Naive thymus-derived CD4-positive, alpha-beta T cell (primary cell): ENCODE results near the gene TSPAN31. TPM values are rescaled to one million over a fixed set of nuclear protein-coding genes. Genes with fewer than 3 reads are reported as not detected.

Experiments
- ATAC-seq: fragments of 150-1000 bp; cut with Tn5 transposase; 2 replicates; pipeline ENCODE4 v1.10.0; 2021; ENCODE audit warnings: mild to moderate bottlenecking, moderate library complexity
- CTCF ChIA-PET: fragments of 350-600 bp; sonication (Branson Sonifier 250); formaldehyde crosslinking; loops from one replicate; lab custom pipeline; 2021; ENCODE audit warnings: antibody characterized with exemption; lab: Charles Lee
- POLR2A ChIA-PET: fragments of 350-600 bp; sonication (Branson Sonifier 250); formaldehyde crosslinking; loops from one replicate; lab custom pipeline; 2021; ENCODE audit warnings: antibody characterized with exemption, inconsistent platforms; lab: Charles Lee
- DNase-seq, 9 donors: peaks; one replicate each; pipeline versions ENCODE4 v3.0.0 to v3.0.0-alpha.2; 2020 to 2022; ENCODE audit warnings: mixed read lengths in 1 of 9
- H3K27ac ChIP-seq: one replicate; pipeline ENCODE4 v1.7.0; 2013; ENCODE audit warnings: mild to moderate bottlenecking, low read depth, low read length, moderate library complexity
- H3K27me3 ChIP-seq, 2 donors: one replicate each; pipeline ENCODE4 v1.7.0; 2013; ENCODE audit warnings: low read length in 2 of 2, mild to moderate bottlenecking in 2 of 2, moderate library complexity in 2 of 2; ENCODE audit not compliant: control insufficient read depth in 2 of 2, insufficient read depth in 2 of 2
- H3K36me3 ChIP-seq, 3 experiments: 1 replicate in 2 of 3; 2 replicates in 1 of 3; pipeline ENCODE4 v1.7.0; 2013; ENCODE audit warnings: low read length in 3 of 3, mild to moderate bottlenecking in 3 of 3, moderate library complexity in 1 of 3; ENCODE audit not compliant: insufficient read depth in 3 of 3, control insufficient read depth in 2 of 3
- H3K4me1 ChIP-seq, 2 donors: one replicate each; pipeline ENCODE4 v1.7.0; 2013; ENCODE audit warnings: low read length in 2 of 2, mild to moderate bottlenecking in 2 of 2, moderate library complexity in 1 of 2; ENCODE audit not compliant: control insufficient read depth in 2 of 2, insufficient read depth in 2 of 2
- H3K4me3 ChIP-seq: 2 replicates; pipeline ENCODE4 v1.7.0; 2013; ENCODE audit warnings: mild to moderate bottlenecking, low read length
- H3K9me3 ChIP-seq, 3 experiments: 1 replicate in 2 of 3; 2 replicates in 1 of 3; pipeline ENCODE4 v1.7.0; 2013; ENCODE audit warnings: low read length in 3 of 3; ENCODE audit not compliant: control insufficient read depth in 2 of 3
- H3K27ac Mint-ChIP-seq, 9 donors: one replicate each; pipeline ENCODE4 v1.8.0; 2020 to 2022; ENCODE audit warnings: mixed read lengths in 9 of 9, mild to moderate bottlenecking in 8 of 9, moderate library complexity in 5 of 9, inconsistent platforms in 2 of 9
- H3K27me3 Mint-ChIP-seq, 5 donors: one replicate each; pipeline ENCODE4 v1.8.0; 2021 to 2022; ENCODE audit warnings: mixed read lengths in 5 of 5, mild to moderate bottlenecking in 1 of 5
- H3K36me3 Mint-ChIP-seq, 5 donors: one replicate each; pipeline ENCODE4 v1.8.0; 2020 to 2022; ENCODE audit warnings: mixed read lengths in 5 of 5, mild to moderate bottlenecking in 3 of 5, inconsistent platforms in 1 of 5
- H3K4me1 Mint-ChIP-seq, 7 donors: one replicate each; pipeline ENCODE4 v1.8.0; 2020 to 2022; ENCODE audit warnings: mixed read lengths in 7 of 7, mild to moderate bottlenecking in 3 of 7, inconsistent platforms in 1 of 7
- H3K4me3 Mint-ChIP-seq, 10 donors: one replicate each; pipeline ENCODE4 v1.8.0; 2020 to 2022; ENCODE audit warnings: mild to moderate bottlenecking in 10 of 10, mixed read lengths in 10 of 10, moderate library complexity in 6 of 10, inconsistent platforms in 2 of 10
- H3K9me3 Mint-ChIP-seq, 11 donors: one replicate each; pipeline ENCODE4 v1.8.0; 2020 to 2022; ENCODE audit warnings: mixed read lengths in 11 of 11, mild to moderate bottlenecking in 4 of 11, inconsistent platforms in 1 of 11, moderate library complexity in 1 of 11
- intact Hi-C, 2 donors: fragments of 100-400 bp; cut with micrococcal nuclease; formaldehyde crosslinking; loops; one replicate each; pipeline ENCODE4 v1.15.1; 2023
- polyA plus RNA-seq, 2 donors: library from polyadenylated mRNA; unstranded; fragments of 300-500 nt; fragmentation: Illumina TruSeq; gene quantifications; one replicate each; pipeline ENCODE4 v1.2.3, GENCODE V29; 2021
- total RNA-seq, 6 experiments: library from RNA in 5 of 6; stranded (reverse) in 5 of 6; gene quantifications; 1 replicate in 5 of 6; 2 replicates in 1 of 6; pipeline ENCODE4 v1.2.3 and lab custom pipeline; 2021 to 2026

Gene TSPAN31
- total and polyA plus RNA-seq, 7 experiments from 2014 or later: 12.3 to 50.5 (median 23.2) TPM

DNA sequence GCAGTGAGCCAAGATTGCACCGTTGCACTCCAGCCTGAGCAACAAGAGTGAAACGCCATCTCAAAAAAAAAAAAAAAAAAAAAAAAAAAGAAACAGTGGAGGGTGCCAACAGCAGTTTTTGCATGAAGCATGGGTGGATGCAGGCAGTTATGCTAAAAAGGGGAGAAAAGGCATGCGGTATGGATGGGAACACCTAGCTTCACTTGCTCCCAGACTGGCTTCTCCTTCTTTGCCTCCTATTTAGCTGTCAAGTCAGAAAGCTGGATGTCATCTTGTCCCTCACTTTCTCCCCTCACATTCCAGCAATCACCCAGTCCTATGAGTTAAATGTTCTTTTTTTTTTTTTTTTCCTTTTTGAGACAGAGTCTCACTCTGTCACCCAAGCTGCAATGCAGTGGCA is 30.2 kb downstream of the TSPAN31 start:
- H3K9me3 Mint-ChIP-seq: no peaks in the 10 kb centered on the region
- H3K36me3 Mint-ChIP-seq: peaks cover 0 to 13% (median 0%) of the 10 kb centered on the region in 5 donors
- intact Hi-C loops: no loop called here
- H3K4me1 ChIP-seq: peaks cover 6 to 16% of the 10 kb centered on the region in 2 donors
- ChIA-PET CTCF (interaction anchor here (0.6 to 1.3 kb wide), 2 partner anchors 18 to 190 kb away, joined by 4 read pairs; no protein-coding TSS in a partner anchor), POLR2A (interaction anchor here (1.1 to 1.2 kb wide), 2 partner anchors 10 to 11 kb away, joined by 3 to 5 read pairs; no protein-coding TSS in a partner anchor)
- H3K27ac Mint-ChIP-seq: no peak overlapping the region
- no peaks in the 10 kb centered on the region for H3K9me3 ChIP-seq
- DNase-seq (no peak), ATAC-seq (no peak)
- peak overlapping the region in 1 of 10 donors; percentile 48 for H3K4me3 Mint-ChIP-seq
- peaks cover 0 to 3% (median 0%) of the 10 kb centered on the region in 5 donors for H3K27me3 Mint-ChIP-seq
- no peak overlapping the region for H3K27ac ChIP-seq
- H3K36me3 ChIP-seq: peaks cover 0 to 3% (median 0%) of the 10 kb centered on the region in 3 experiments
- peaks cover 20 to 42% (median 34%) of the 10 kb centered on the region in 7 donors for H3K4me1 Mint-ChIP-seq
- H3K4me3 ChIP-seq: no peak overlapping the region
- no peaks in the 10 kb centered on the region for H3K27me3 ChIP-seq

DNA sequence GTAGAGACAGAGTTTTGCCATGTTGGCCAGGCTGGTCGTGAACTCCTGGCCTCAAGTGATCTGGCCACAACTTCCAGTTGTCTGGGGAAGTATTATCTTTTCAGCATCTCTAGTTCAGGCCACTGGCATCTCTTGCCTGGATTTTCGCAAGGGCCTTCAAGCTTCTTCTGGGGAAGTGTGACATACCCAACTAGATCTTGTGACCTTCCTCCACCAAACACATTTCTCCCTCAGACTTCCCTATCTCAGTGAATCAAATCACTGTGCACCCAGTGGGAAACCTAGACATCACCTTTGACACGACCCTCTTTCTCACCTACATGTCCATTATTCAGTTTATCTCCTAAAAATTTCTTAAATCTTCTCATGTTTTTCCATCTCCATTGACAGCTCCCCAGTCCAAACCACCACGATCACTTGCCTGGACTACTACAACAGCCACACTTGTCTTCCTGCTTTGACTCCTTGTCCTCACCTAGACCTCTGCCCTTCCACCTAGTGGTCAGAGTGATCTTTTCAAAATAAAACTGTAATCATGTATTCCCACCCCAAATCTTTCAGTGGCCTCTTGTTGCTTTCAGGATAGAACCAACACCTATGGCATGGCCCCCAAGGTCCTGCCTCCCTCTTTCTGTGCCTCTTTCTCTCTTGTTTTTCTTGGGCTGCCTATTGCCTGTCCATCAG is 30.9 kb downstream of the TSPAN31 start:
- Mint-ChIP-seq H3K4me3 (peak overlapping the region in 4 of 10 donors; percentile 8 to 54 (median 30)), H3K4me1 (peaks cover 24 to 45% (median 35%) of the 10 kb centered on the region in 7 donors), H3K27me3 (peaks cover 0 to 3% (median 0%) of the 10 kb centered on the region in 5 donors), H3K27ac (peak overlapping the region in 3 of 9 donors; percentile 2 to 86 (median 5)), H3K36me3 (peaks cover 0 to 9% (median 0%) of the 10 kb centered on the region in 5 donors), H3K9me3 (no peaks in the 10 kb centered on the region)
- Histone ChIP-seq H3K9me3 (no peaks in the 10 kb centered on the region), H3K4me3 (no peak overlapping the region), H3K4me1 (peaks cover 12 to 22% of the 10 kb centered on the region in 2 donors), H3K27ac (no peak overlapping the region), H3K27me3 (no peaks in the 10 kb centered on the region), H3K36me3 (peaks cover 0 to 3% (median 0%) of the 10 kb centered on the region in 3 experiments)
- intact Hi-C loops: no loop called here
- ChIA-PET CTCF (interaction anchor here (0.6 kb wide), 1 partner anchor 190 kb away, joined by 4 read pairs; no protein-coding TSS in a partner anchor), POLR2A (interaction anchor here (1.1 to 1.2 kb wide), 2 partner anchors 10 to 11 kb away, joined by 3 to 5 read pairs; no protein-coding TSS in a partner anchor)
- DNase-seq: no peak
- ATAC-seq: no peak

DNA sequence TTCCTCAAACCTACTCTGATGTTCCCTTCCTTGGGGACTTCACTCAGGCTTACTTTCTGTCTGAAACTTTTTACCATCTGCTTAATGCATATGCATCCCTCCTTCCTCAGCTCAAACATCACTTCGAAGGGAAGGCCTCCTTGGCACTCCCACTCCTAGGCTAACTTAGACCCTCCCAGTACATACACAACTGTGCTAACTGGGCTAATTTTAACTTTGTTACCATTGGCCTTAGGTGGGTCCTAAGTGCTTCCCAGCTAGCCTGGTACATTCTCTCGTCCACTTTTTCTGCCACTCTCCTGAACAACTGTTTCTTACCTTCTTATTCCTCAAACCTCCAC is 31.4 kb downstream of the TSPAN31 start:
- Mint-ChIP-seq H3K36me3 (peaks cover 0 to 9% (median 0%) of the 10 kb centered on the region in 5 donors), H3K4me3 (no peak overlapping the region), H3K9me3 (no peaks in the 10 kb centered on the region), H3K27ac (peak overlapping the region in 1 of 9 donors; percentile 86), H3K27me3 (peaks cover 0 to 3% (median 0%) of the 10 kb centered on the region in 5 donors), H3K4me1 (peaks cover 23 to 45% (median 37%) of the 10 kb centered on the region in 7 donors)
- POLR2A ChIA-PET: interaction anchor here (1.2 kb wide), 2 partner anchors 12 to 17 kb away, joined by 3 to 5 read pairs; no protein-coding TSS in a partner anchor
- no peak overlapping the region for H3K4me3 ChIP-seq
- CTCF ChIA-PET: no interaction called here
- ATAC-seq (no peak), DNase-seq (no peak)
- H3K9me3 ChIP-seq: no peaks in the 10 kb centered on the region
- intact Hi-C loops: no loop called here
- no peak overlapping the region for H3K27ac ChIP-seq
- H3K27me3 ChIP-seq: no peaks in the 10 kb centered on the region
- peaks cover 0 to 3% (median 0%) of the 10 kb centered on the region in 3 experiments for H3K36me3 ChIP-seq
- H3K4me1 ChIP-seq: peaks cover 15 to 23% of the 10 kb centered on the region in 2 donors

DNA sequence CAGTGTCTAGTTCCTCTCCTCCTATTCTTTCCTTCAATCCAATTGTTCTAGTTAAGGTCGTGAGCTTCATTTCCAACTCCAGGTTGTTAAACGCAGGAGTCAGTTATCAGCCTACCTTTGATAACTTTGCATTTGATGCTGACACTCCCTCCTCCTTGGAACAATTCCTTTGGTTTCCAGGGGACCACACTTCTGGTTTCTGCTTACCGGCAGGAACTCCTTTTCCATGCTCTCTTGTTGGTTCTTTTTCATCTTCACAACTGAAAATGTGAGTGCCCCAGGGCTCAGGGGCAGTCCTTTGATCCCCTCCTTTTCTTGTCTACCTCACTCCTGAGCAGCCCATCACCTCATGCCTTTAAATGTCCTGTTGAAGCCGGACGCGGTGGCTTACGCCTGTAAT is 32.5 kb downstream of the TSPAN31 start:
- CTCF ChIA-PET: no interaction called here
- Histone ChIP-seq H3K27ac (no peak overlapping the region), H3K9me3 (no peaks in the 10 kb centered on the region), H3K4me3 (no peak overlapping the region), H3K36me3 (no peaks in the 10 kb centered on the region), H3K27me3 (no peaks in the 10 kb centered on the region), H3K4me1 (peaks cover 23 to 29% of the 10 kb centered on the region in 2 donors)
- intact Hi-C loops: no loop called here
- Mint-ChIP-seq H3K27me3 (peaks cover 0 to 3% (median 0%) of the 10 kb centered on the region in 5 donors), H3K9me3 (peaks cover 0 to 5% (median 0%) of the 10 kb centered on the region in 11 donors), H3K4me1 (peaks cover 28 to 49% (median 41%) of the 10 kb centered on the region in 7 donors), H3K36me3 (peaks cover 0 to 8% (median 0%) of the 10 kb centered on the region in 5 donors), H3K27ac (no peak overlapping the region), H3K4me3 (no peak overlapping the region)
- no peak for DNase-seq
- ATAC-seq: no peak
- POLR2A ChIA-PET: interaction anchor here (0.7 to 1.2 kb wide), 3 partner anchors 18 to 66 kb away, joined by 3 to 5 read pairs (median 3); no protein-coding TSS in a partner anchor

DNA sequence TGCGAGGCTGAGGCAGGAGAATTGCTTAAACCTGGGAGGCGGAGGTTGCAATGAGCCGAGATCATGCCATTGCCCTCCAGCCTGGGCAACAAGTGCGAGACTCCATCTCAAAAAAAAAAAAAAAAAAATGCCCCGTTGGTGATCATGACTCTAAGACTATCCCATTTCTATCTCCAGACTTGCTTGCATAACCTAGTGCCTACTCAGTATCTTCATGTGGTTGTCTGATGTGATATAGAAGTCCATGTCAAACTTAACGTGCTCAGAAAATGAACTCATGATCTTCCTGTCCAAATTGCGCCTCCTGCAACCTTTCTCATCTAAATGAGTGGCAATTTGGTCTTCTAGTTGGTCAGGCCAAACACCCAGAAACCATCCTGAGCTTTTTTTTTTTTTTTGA is 33.1 kb downstream of the TSPAN31 start:
- Histone ChIP-seq H3K4me3 (no peak overlapping the region), H3K27me3 (no peaks in the 10 kb centered on the region), H3K36me3 (peaks cover 0 to 4% (median 0%) of the 10 kb centered on the region in 3 experiments), H3K9me3 (no peaks in the 10 kb centered on the region), H3K4me1 (peaks cover 25 to 30% of the 10 kb centered on the region in 2 donors), H3K27ac (no peak overlapping the region)
- intact Hi-C loops: no loop called here
- no peak overlapping the region for H3K27ac Mint-ChIP-seq
- peaks cover 0 to 6% (median 0%) of the 10 kb centered on the region in 11 donors for H3K9me3 Mint-ChIP-seq
- H3K36me3 Mint-ChIP-seq: peaks cover 0 to 10% (median 3%) of the 10 kb centered on the region in 5 donors
- H3K27me3 Mint-ChIP-seq: peaks cover 0 to 2% (median 0%) of the 10 kb centered on the region in 5 donors
- no peak for DNase-seq
- no peak overlapping the region for H3K4me3 Mint-ChIP-seq
- ATAC-seq: no peak
- POLR2A ChIA-PET: interaction anchor here (0.7 to 0.8 kb wide), 2 partner anchors 19 to 20 kb away, joined by 3 to 5 read pairs; no protein-coding TSS in a partner anchor
- CTCF ChIA-PET: no interaction called here
- H3K4me1 Mint-ChIP-seq: peaks cover 29 to 52% (median 44%) of the 10 kb centered on the region in 7 donors

DNA sequence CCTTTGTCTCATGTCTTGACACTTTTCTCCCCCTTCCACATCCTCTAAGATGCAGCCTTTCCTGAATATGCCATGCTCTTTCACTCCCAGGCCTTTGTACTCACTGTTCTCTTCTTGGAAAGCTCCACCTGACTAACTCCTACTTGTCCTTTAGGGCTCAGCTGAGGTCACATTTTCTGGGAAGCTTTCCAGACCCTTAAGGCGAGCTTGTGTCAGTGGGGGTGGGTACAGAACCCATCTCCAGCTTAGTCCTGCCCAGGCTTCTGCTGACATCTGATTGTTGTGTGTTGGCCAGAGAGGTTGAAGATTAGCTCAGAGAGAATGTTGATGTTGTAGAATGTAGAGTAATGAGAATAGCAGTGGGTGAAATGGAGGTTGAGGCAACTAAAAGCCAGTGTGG is 34.9 kb downstream of the TSPAN31 start:
- Histone ChIP-seq H3K27ac (peak overlapping the region; percentile 8), H3K27me3 (no peaks in the 10 kb centered on the region), H3K4me1 (peaks cover 36 to 40% of the 10 kb centered on the region in 2 donors), H3K36me3 (peaks cover 0 to 5% (median 0%) of the 10 kb centered on the region in 3 experiments), H3K9me3 (no peaks in the 10 kb centered on the region), H3K4me3 (no peak overlapping the region)
- H3K27ac Mint-ChIP-seq: peak overlapping the region in 8 of 9 donors; percentile 21 to 99 (median 88)
- POLR2A ChIA-PET: interaction anchor here (0.8 to 2.1 kb wide), 3 partner anchors 8 to 23 kb away, joined by 3 to 5 read pairs (median 3); partner anchors contain the start of genes EEF1AKMT3 and METTL1
- no peak overlapping the region for H3K4me3 Mint-ChIP-seq
- H3K27me3 Mint-ChIP-seq: no peaks in the 10 kb centered on the region
- intact Hi-C loops: no loop called here
- no peak for ATAC-seq
- H3K36me3 Mint-ChIP-seq: peaks cover 0 to 16% (median 5%) of the 10 kb centered on the region in 5 donors
- DNase-seq: no peak
- CTCF ChIA-PET: interaction anchor here (0.6 to 2.4 kb wide), 2 partner anchors 23 to 73 kb away, joined by 3 to 7 read pairs; no protein-coding TSS in a partner anchor
- H3K4me1 Mint-ChIP-seq: peaks cover 28 to 57% (median 50%) of the 10 kb centered on the region in 7 donors
- H3K9me3 Mint-ChIP-seq: peaks cover 0 to 8% (median 0%) of the 10 kb centered on the region in 11 donors
